ENCODE measurements around the gene RUBCN. TPM values are rescaled to one million over a fixed set of nuclear protein-coding genes. Genes with fewer than 3 reads are reported as not detected.
"Not testable (repeated sequence)": the region's sequence is repeated elsewhere in the genome, so short reads cannot be mapped to it uniquely, and the experiment has no call there.

RUBCN gene
- polyA plus RNA-seq, 1 donor: 15.9 TPM

DNA sequence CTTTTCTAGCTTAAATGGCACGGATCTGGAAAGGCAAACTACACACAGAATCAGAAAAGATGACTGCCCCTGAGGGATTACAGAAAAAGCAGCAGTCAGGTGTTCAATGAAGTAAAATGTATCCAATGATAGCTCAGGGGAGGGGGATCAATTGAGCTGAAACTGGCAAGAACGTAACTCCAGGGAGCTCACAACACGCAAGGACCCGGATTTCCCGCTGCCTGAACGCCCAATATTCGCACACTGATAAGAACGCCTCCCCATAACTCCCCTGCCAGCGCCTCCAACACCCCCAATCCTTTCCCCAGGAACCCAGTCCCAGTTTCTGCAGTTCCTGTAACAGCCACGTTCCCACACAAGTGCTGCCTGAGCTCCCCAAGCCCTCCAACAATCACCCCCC, 83.8 kb downstream of the RUBCN start:
- whole genome bisulfite sequencing (ENCODE audit: insufficient coverage, low lambda C conversion rate): no CpG with 5 or more reads among the region's 10 CpGs
- H3K36me3 ChIP-seq (ENCODE audit: control insufficient read depth, insufficient read depth, low read length); H3K9me3 ChIP-seq (ENCODE audit: control insufficient read depth, low read depth, low read length); H3K4me1 ChIP-seq (ENCODE audit: control insufficient read depth, insufficient read depth, low read length); H3K4me3 ChIP-seq (ENCODE audit: low read length); DNase-seq; H3K27me3 ChIP-seq (ENCODE audit: control insufficient read depth, insufficient read depth, low read length); H3K27ac ChIP-seq (ENCODE audit: low read length): not testable (repeated sequence)

DNA sequence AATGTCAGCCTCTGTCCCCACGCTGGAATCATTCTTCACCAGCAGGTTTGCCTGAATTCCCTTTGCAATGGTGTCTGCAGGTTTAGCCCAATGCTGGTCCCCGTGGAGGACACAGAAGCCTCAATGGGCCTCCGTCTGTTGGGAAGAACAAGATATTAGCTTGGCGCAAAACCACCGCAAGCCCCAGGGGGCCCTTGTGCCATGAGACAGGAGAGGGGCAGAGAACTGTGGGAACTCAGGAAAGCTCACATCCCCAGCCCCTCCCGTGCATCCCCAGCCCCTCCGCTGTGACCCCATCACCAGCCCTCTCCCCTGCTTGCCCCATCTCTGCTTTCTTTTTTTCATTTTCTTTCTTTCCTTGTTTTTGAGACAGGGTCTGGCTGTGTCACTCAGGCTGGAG, 89.1 kb downstream of the RUBCN start:
- H3K36me3 ChIP-seq (ENCODE audit: control insufficient read depth, insufficient read depth, low read length); H3K9me3 ChIP-seq (ENCODE audit: control insufficient read depth, low read depth, low read length); H3K4me3 ChIP-seq (ENCODE audit: low read length); H3K27ac ChIP-seq (ENCODE audit: low read length); DNase-seq; H3K27me3 ChIP-seq (ENCODE audit: control insufficient read depth, insufficient read depth, low read length); H3K4me1 ChIP-seq (ENCODE audit: control insufficient read depth, insufficient read depth, low read length): not testable (repeated sequence)
- WGBS (ENCODE audit: insufficient coverage, low lambda C conversion rate): no CpG with 5 or more reads among the region's 7 CpGs

DNA sequence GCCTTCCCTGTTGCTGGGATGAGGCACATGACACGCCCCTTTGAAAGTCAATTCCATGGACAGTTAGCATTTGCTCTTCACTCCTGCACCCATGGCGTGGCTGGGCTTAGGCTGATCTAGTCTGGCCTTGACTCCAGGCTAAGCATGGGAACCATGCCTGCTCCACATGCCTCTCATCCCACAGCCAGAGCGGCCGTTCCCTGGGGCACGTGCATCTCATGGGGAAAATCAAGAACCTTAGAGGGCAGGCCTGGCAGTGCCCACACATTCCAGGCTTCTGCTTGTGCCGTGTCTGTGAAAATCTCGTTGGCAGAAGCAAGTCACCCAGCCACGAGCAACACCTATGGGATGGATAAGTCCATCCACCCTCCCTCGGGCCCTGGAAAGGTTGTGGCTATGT, 89.5 kb downstream of the RUBCN start:
- WGBS (ENCODE audit: insufficient coverage, low lambda C conversion rate): no CpG with 5 or more reads among the region's 9 CpGs
- not testable (repeated sequence) for H3K27me3 ChIP-seq (ENCODE audit: control insufficient read depth, insufficient read depth, low read length)

DNA sequence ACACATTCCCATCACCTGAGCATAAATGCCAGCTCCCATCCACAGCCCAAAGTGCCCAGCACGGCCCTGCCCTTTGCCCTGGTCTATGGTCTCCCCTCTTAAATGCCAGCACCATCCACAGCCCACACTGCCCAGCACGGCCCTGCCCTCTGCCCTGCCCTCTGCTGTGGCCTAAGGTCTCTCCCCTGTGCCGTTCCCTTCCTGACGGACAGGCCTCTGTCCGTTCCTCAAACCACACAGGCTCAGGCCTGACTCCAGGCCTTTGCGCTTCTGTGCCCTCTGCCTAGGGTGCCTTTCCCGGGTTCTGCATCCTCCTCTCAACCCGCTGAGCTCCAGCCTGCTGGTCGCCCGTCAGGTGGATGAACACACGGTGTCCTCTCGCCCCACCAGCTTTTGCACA, 90.4 kb downstream of the RUBCN start:
- not testable (repeated sequence) for H3K27ac ChIP-seq (ENCODE audit: low read length); H3K9me3 ChIP-seq (ENCODE audit: control insufficient read depth, low read depth, low read length); DNase-seq; H3K36me3 ChIP-seq (ENCODE audit: control insufficient read depth, insufficient read depth, low read length); H3K4me3 ChIP-seq (ENCODE audit: low read length); H3K27me3 ChIP-seq (ENCODE audit: control insufficient read depth, insufficient read depth, low read length); H3K4me1 ChIP-seq (ENCODE audit: control insufficient read depth, insufficient read depth, low read length)
- WGBS (ENCODE audit: insufficient coverage, low lambda C conversion rate): no CpG with 5 or more reads among the region's 12 CpGs

More for the DNA sequence above, 89.5 kb downstream of the RUBCN start:
- not testable (repeated sequence) for H3K4me1 ChIP-seq (ENCODE audit: control insufficient read depth, insufficient read depth, low read length); H3K36me3 ChIP-seq (ENCODE audit: control insufficient read depth, insufficient read depth, low read length); DNase-seq; H3K9me3 ChIP-seq (ENCODE audit: control insufficient read depth, low read depth, low read length); H3K4me3 ChIP-seq (ENCODE audit: low read length); H3K27ac ChIP-seq (ENCODE audit: low read length)

DNA sequence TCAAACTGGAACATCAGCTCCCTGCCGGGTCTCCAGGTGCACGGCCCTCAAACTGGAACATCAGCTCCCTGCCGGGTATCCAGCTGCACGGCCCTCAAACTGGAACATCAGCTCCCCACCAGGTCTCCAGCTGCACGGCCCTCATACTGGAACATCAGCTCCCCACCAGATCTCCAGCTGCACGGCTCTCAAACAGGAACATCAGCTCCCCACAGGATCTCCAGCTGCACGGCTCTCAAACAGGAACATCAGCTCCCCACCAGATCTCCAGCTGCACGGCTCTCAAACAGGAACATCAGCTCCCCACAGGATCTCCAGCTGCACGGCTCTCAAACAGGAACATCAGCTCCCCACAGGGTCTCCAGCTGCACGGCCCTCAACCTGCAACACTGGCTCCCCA, 99.1 kb downstream of the RUBCN start:
- no CpG with 5 or more reads among the region's 10 CpGs for WGBS (ENCODE audit: insufficient coverage, low lambda C conversion rate)
- DNase-seq; H3K27ac ChIP-seq (ENCODE audit: low read length); H3K36me3 ChIP-seq (ENCODE audit: control insufficient read depth, insufficient read depth, low read length); H3K4me3 ChIP-seq (ENCODE audit: low read length); H3K4me1 ChIP-seq (ENCODE audit: control insufficient read depth, insufficient read depth, low read length); H3K9me3 ChIP-seq (ENCODE audit: control insufficient read depth, low read depth, low read length); H3K27me3 ChIP-seq (ENCODE audit: control insufficient read depth, insufficient read depth, low read length): not testable (repeated sequence)

DNA sequence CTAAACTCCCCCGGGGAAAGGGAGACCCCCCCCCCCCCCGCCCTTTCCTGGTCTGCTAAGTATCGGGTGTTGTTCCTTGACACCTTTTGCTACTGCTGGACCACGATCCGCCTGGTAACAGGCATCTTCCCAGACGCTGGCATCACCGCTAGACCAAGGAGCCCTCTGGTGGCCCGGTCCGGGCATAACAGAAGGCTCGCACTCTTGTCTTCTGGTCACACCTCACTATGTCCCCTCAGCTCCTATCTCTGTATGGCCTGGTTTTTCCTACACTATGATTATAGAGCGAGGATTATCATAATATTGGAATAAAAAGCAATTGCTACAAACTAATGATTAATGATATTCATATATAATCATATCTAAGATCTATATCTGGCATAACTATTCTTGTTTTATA, 104.7 kb downstream of the RUBCN start:
- H3K9me3 ChIP-seq (ENCODE audit: control insufficient read depth, low read depth, low read length); H3K4me3 ChIP-seq (ENCODE audit: low read length); DNase-seq; H3K4me1 ChIP-seq (ENCODE audit: control insufficient read depth, insufficient read depth, low read length); H3K27me3 ChIP-seq (ENCODE audit: control insufficient read depth, insufficient read depth, low read length); H3K27ac ChIP-seq (ENCODE audit: low read length); H3K36me3 ChIP-seq (ENCODE audit: control insufficient read depth, insufficient read depth, low read length): not testable (repeated sequence)
- WGBS (ENCODE audit: insufficient coverage, low lambda C conversion rate): no CpG with 5 or more reads among the region's 11 CpGs

DNA sequence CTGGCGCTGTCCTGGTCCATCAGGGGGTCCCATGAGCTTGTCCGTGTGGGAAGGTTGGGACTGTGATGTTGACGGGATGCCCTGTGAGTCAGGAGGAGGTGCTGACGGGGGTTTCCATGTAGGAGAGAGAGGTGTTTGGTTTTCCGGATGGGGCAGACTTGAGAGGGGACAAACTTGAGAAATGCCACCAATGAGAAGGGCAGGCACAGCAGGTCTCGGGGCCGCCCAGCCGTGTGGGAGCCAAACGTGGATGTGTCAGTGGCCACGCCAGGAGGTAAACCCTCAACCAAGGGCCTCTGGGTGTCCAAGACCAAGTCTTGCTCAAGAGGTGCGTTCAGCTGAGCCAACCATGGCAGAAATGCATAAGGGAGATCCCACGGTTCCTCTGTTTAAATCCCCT, 105.9 kb downstream of the RUBCN start:
- not testable (repeated sequence) for H3K4me1 ChIP-seq (ENCODE audit: control insufficient read depth, insufficient read depth, low read length); DNase-seq; H3K36me3 ChIP-seq (ENCODE audit: control insufficient read depth, insufficient read depth, low read length); H3K4me3 ChIP-seq (ENCODE audit: low read length); H3K27ac ChIP-seq (ENCODE audit: low read length); H3K9me3 ChIP-seq (ENCODE audit: control insufficient read depth, low read depth, low read length); H3K27me3 ChIP-seq (ENCODE audit: control insufficient read depth, insufficient read depth, low read length)
- WGBS (ENCODE audit: insufficient coverage, low lambda C conversion rate): no CpG with 5 or more reads among the region's 12 CpGs

DNA sequence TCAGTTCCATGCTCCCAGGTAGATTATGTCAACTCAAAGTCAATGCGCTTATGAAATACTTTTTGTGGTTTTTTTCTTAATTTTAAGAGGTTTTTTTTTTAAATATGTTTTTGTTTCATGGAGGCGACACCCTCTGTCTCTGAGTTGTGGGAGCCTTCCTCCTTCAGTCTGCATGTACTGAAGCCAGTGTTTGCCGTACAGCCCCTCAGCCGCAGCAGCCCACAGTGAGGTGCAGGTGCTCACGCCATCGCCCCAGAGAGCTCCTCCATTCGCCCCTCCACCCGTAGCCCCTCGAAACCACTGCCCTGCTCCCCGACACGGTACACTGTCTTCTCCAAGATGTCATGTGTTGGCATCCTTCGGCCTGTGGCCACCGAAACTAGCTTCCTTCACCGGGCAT, 107.4 kb downstream of the RUBCN start:
- no CpG with 5 or more reads among the region's 14 CpGs for WGBS (ENCODE audit: insufficient coverage, low lambda C conversion rate)
- H3K27ac ChIP-seq (ENCODE audit: low read length): not testable (repeated sequence)

DNA sequence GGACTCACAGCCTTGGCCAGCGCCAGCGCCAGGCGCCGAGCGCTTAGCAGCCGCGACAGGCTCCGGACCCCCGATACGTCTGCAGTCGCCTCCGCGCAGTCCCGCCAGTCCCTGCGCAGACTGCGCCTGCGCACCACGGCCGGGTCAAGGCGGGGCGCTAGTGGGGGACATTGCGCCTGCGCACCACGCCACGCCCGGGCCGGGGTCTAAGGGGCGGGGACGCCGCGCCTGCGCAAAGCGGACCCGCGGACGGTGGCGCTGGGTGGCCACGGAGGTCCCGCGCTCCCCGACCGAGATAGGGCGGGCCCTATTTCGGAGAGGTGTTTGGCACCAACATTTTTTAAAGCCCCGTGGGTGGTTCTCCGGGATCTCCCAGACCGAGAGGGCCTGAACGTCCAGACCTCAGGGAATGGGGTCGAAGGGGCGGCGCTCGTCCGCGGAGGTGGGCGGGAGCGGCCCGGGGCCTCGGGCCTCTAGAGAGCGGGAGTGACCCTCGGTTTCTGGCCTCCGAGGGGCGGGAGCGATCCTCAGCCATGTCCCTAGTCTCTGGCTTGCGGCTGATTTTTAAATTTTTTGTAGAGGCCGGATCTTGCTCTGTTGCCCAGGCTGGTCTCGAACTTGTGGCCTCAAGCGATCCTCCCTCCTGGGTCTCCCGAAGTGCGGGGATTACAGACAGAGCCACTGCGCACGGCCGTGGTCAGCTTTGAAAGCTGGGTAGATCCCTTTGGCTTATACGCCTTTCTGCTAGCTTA, 108.8 kb downstream of the RUBCN start:
- H3K27me3 ChIP-seq (ENCODE audit: control insufficient read depth, insufficient read depth, low read length); H3K36me3 ChIP-seq (ENCODE audit: control insufficient read depth, insufficient read depth, low read length); H3K9me3 ChIP-seq (ENCODE audit: control insufficient read depth, low read depth, low read length); H3K4me1 ChIP-seq (ENCODE audit: control insufficient read depth, insufficient read depth, low read length): not testable (repeated sequence)
- WGBS (ENCODE audit: insufficient coverage, low lambda C conversion rate): no CpG with 5 or more reads among the region's 73 CpGs
- peak overlapping the region; percentile 64 for H3K4me3 ChIP-seq (ENCODE audit: low read length)
- H3K27ac ChIP-seq (ENCODE audit: low read length): peak overlapping the region; percentile 48
- peak; percentile 74 to 76 for DNase-seq

More for the DNA sequence above, 107.4 kb downstream of the RUBCN start:
- H3K36me3 ChIP-seq (ENCODE audit: control insufficient read depth, insufficient read depth, low read length); H3K4me3 ChIP-seq (ENCODE audit: low read length); DNase-seq; H3K9me3 ChIP-seq (ENCODE audit: control insufficient read depth, low read depth, low read length); H3K27me3 ChIP-seq (ENCODE audit: control insufficient read depth, insufficient read depth, low read length); H3K4me1 ChIP-seq (ENCODE audit: control insufficient read depth, insufficient read depth, low read length): not testable (repeated sequence)

DNA sequence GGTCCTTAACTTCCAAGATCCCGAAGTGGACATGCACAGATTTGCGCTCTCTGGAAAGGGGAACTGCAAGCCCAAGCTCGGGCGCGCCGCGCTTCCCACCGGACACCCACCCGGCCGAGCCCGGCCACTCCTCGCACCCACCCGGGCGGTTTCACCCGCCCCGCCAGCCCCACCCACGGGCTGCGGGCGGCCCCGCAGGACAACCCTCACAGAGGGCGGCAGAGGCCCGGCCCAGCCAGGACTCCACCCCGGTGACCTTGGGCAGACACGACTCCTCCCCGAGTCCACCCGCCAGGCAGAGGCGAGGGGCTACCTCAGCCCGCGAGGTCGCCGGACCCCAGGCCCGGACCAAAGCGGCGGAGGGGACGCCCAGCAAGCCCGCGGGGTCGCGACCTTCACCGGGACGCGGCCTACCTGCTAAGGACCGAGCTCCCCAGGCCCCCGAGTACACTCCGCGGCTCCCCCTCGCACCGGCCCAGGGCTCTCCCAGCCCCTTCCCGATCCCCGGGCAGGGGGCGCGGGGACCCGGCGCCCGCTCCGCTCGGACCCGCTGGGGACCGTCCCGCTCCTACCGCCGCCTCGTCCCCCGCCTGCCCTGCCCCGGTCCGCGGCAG, 109.4 kb downstream of the RUBCN start:
- no CpG with 5 or more reads among the region's 67 CpGs for WGBS (ENCODE audit: insufficient coverage, low lambda C conversion rate)
- not testable (repeated sequence) for H3K36me3 ChIP-seq (ENCODE audit: control insufficient read depth, insufficient read depth, low read length); H3K4me1 ChIP-seq (ENCODE audit: control insufficient read depth, insufficient read depth, low read length); DNase-seq; H3K27me3 ChIP-seq (ENCODE audit: control insufficient read depth, insufficient read depth, low read length); H3K9me3 ChIP-seq (ENCODE audit: control insufficient read depth, low read depth, low read length)
- Histone ChIP-seq H3K4me3 (ENCODE audit: low read length) (peak overlapping the region; percentile 51), H3K27ac (ENCODE audit: low read length) (peak overlapping the region; percentile 42)

All from large intestine (tissue), 3 donors.